WERI-Rb-1 (cell line): Measurements from ENCODE around the gene CFAP97.

Experiments used
- DNase-seq: peaks from one replicate; pipeline ENCODE4 v3.0.0-alpha.2; 2020
- H3K27ac ChIP-seq: fragments of 250-450 bp; sonication (Bioruptor Pico); 2 replicates; pipeline ENCODE4 v1.5.1; 2020; ENCODE audit warnings: mild to moderate bottlenecking, moderate library complexity
- H3K27me3 ChIP-seq: fragments of 250-450 bp; sonication (Bioruptor Pico); 2 replicates; pipeline ENCODE4 v1.5.1; 2021; ENCODE audit warnings: mild to moderate bottlenecking, low read depth, moderate library complexity; ENCODE audit not compliant: insufficient read depth, severe bottlenecking
- H3K36me3 ChIP-seq: fragments of 250-450 bp; sonication (Bioruptor Pico); 2 replicates; pipeline ENCODE4 v1.5.1; 2020; ENCODE audit warnings: mild to moderate bottlenecking, moderate library complexity
- H3K4me3 ChIP-seq: 2 replicates; pipeline ENCODE4 v1.5.1; 2011; ENCODE audit warnings: low read depth, mild to moderate bottlenecking, control low read depth, low read length
- H3K9me3 ChIP-seq: fragments of 250-450 bp; sonication (Bioruptor Pico); 2 replicates; pipeline ENCODE4 v1.5.1; 2021; ENCODE audit warnings: mild to moderate bottlenecking, moderate library complexity; ENCODE audit not compliant: severe bottlenecking
- TF ChIP-seq, protein P1 (sequence below): IDR thresholded peaks from 2 replicates; pipeline ENCODE4 v1.5.1; 2011; ENCODE audit warnings: low read depth, mild to moderate bottlenecking, control low read depth, inconsistent platforms, low read length

Gene CFAP97

GRCh38 chr4:185182239-185182638 is 21.6 kb downstream of the CFAP97 start:
- H3K36me3 ChIP-seq, result peaks cover 5% of the 10 kb centered on the region; the same call in 1 of the 2 replicates
- TF ChIP-seq, protein P1, sequence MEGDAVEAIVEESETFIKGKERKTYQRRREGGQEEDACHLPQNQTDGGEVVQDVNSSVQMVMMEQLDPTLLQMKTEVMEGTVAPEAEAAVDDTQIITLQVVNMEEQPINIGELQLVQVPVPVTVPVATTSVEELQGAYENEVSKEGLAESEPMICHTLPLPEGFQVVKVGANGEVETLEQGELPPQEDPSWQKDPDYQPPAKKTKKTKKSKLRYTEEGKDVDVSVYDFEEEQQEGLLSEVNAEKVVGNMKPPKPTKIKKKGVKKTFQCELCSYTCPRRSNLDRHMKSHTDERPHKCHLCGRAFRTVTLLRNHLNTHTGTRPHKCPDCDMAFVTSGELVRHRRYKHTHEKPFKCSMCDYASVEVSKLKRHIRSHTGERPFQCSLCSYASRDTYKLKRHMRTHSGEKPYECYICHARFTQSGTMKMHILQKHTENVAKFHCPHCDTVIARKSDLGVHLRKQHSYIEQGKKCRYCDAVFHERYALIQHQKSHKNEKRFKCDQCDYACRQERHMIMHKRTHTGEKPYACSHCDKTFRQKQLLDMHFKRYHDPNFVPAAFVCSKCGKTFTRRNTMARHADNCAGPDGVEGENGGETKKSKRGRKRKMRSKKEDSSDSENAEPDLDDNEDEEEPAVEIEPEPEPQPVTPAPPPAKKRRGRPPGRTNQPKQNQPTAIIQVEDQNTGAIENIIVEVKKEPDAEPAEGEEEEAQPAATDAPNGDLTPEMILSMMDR, result no peak
- DNase-seq, result no peak
- H3K27ac ChIP-seq, result no peak overlapping the region
- no peaks in the 10 kb centered on the region for H3K27me3 ChIP-seq
- H3K4me3 ChIP-seq, result no peak overlapping the region
- H3K9me3 ChIP-seq, result no peaks in the 10 kb centered on the region

GRCh38 chr4:185179488-185179887 is 24.3 kb downstream of the CFAP97 start:
- Histone ChIP-seq H3K27ac (no peak overlapping the region), H3K27me3 (no peaks in the 10 kb centered on the region), H3K4me3 (no peak overlapping the region), H3K36me3 (peaks cover 6% of the 10 kb centered on the region), H3K9me3 (no peaks in the 10 kb centered on the region)
- TF ChIP-seq, protein P1, result no peak
- DNase-seq, result no peak

GRCh38 chr4:185171373-185172071 is 32.3 kb downstream of the CFAP97 start:
- DNase-seq, result no peak
- Histone ChIP-seq H3K36me3 (peaks cover 19% of the 10 kb centered on the region), H3K27ac (no peak overlapping the region), H3K9me3 (no peaks in the 10 kb centered on the region), H3K4me3 (no peak overlapping the region), H3K27me3 (no peaks in the 10 kb centered on the region)
- TF ChIP-seq, protein P1, result no peak

DNA sequence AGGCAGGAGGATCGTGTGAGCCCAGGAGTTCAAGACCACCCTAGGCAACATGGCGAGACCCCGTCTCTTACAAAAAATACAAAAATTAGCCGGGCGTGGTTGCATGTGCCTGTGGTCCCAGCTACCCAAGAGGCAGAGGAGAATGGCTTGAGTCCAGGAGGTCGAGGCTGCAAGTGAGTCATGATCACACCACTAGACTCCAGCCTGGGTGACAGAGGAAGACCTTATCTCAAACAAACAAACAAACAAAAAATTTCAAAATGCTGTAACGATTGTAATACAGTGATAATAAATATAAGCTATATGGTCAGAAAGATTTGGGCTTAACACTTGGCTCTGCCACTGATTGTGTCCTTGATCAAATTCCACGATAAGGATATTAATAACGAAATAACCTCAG is 36.6 kb downstream of the CFAP97 start:
- TF ChIP-seq, protein P1, result no peak
- peaks cover 20% of the 10 kb centered on the region for H3K36me3 ChIP-seq
- no peak overlapping the region for H3K4me3 ChIP-seq
- DNase-seq, result no peak
- H3K27ac ChIP-seq, result no peak overlapping the region
- no peaks in the 10 kb centered on the region for H3K27me3 ChIP-seq
- no peaks in the 10 kb centered on the region for H3K9me3 ChIP-seq

DNA sequence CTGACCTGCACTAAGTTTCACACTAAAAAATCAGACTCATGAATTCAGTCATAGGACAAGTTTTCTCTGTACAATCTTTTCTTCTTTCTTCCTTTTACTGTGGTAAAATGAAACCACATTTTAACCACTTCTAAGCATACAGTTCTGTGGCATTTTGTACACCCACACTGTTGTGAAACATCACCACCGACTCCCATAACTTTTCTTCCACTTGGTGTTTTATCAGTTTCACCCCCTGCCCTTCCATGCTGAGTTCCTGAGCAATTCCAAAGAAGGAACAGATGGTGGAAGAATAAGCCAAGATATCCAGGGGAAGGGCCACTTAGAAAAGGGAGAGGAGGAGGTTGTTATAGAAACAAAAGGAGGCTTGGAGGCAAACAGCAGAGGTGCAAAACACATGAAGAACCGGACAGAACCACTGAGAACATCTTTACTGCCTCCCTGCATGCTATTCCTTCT is 38.2 kb downstream of the CFAP97 start:
- no peaks in the 10 kb centered on the region for H3K27me3 ChIP-seq
- H3K27ac ChIP-seq, result no peak overlapping the region
- H3K36me3 ChIP-seq, result peaks cover 29% of the 10 kb centered on the region
- TF ChIP-seq, protein P1, result no peak
- H3K4me3 ChIP-seq, result no peak overlapping the region
- no peaks in the 10 kb centered on the region for H3K9me3 ChIP-seq
- DNase-seq, result no peak

DNA sequence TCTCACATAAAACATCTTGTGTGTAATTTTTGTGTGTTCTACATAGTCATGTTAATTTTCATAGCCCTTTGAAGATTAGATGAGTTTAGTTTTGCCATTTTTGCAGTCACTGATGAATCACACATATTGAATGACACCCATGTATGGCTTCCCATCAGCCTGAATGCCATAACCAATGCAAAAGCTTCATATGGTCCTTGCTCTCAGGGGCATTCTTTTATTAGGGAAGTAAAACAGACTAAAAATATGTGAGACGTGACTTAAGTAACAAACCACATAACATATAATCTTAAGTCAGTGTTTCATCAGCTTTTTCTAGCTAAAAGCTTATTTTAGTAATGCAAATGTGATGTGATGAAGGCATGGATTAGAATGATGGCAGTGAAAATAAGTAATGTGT is 52.5 kb downstream of the CFAP97 start:
- no peak overlapping the region for H3K4me3 ChIP-seq
- H3K27me3 ChIP-seq, result no peaks in the 10 kb centered on the region
- H3K27ac ChIP-seq, result no peak overlapping the region
- DNase-seq, result no peak
- TF ChIP-seq, protein P1, result no peak
- H3K36me3 ChIP-seq, result peaks cover 26% of the 10 kb centered on the region
- no peaks in the 10 kb centered on the region for H3K9me3 ChIP-seq
